ENCODE measurements around the gene SYT9.

SYT9 gene

DNA sequence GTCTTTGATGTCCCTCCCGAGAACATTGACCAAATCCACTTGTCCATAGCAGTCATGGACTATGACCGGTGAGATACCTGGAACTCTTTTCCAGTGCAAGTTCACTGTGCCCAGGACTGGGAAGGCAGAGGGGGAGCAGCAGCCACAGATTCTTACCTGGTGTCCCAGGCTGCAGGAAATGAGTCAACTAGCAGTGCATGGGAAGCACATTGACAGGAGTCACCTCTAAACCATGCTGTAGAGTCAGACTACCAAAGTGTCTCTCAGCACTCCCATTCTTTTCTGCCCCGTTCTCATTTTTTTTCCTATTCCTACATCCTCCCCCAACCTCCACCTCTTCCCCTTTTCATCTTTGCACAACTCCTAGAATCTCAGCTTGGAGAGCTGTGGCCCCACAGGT, 166.4 kb downstream of the SYT9 start:
- DNase-seq (ENCODE audit: low read depth, low spot score), result no peak
- TF ChIP-seq, protein P1, sequence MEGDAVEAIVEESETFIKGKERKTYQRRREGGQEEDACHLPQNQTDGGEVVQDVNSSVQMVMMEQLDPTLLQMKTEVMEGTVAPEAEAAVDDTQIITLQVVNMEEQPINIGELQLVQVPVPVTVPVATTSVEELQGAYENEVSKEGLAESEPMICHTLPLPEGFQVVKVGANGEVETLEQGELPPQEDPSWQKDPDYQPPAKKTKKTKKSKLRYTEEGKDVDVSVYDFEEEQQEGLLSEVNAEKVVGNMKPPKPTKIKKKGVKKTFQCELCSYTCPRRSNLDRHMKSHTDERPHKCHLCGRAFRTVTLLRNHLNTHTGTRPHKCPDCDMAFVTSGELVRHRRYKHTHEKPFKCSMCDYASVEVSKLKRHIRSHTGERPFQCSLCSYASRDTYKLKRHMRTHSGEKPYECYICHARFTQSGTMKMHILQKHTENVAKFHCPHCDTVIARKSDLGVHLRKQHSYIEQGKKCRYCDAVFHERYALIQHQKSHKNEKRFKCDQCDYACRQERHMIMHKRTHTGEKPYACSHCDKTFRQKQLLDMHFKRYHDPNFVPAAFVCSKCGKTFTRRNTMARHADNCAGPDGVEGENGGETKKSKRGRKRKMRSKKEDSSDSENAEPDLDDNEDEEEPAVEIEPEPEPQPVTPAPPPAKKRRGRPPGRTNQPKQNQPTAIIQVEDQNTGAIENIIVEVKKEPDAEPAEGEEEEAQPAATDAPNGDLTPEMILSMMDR (IDR thresholded peaks at IDR 0.05; ENCODE audit: insufficient read depth, low read length, missing control alignments), result no peak
- H3K4me3 ChIP-seq (ENCODE audit: low read depth, low read length), result no peak overlapping the region
- ChIA-PET CTCF (no interaction called here), POLR2A (no interaction called here)

DNA sequence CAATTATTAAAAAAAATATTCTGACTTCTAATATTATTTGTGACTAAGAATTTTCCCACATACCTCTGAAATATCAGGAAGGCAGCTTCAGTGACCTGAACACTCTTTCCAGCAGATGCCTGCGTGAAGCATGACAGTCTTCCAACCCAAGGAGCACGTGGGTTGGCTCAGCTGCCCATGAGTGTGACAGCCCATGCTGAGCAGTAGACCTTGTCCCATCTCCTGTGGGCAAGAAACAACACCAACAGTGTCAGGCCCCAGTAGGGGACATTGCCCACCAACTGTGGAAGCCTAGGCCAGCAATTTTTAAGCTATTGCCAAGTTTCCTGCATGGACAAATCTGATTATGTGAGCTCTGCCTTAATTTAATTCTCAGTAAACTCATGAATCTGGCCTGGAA, 167.2 kb downstream of the SYT9 start:
- no peak for DNase-seq (ENCODE audit: low read depth, low spot score)
- ChIA-PET CTCF (no interaction called here), POLR2A (no interaction called here)
- TF ChIP-seq, protein P1 (IDR thresholded peaks at IDR 0.05; ENCODE audit: insufficient read depth, low read length, missing control alignments), result no peak
- H3K4me3 ChIP-seq (ENCODE audit: low read depth, low read length), result no peak overlapping the region

DNA sequence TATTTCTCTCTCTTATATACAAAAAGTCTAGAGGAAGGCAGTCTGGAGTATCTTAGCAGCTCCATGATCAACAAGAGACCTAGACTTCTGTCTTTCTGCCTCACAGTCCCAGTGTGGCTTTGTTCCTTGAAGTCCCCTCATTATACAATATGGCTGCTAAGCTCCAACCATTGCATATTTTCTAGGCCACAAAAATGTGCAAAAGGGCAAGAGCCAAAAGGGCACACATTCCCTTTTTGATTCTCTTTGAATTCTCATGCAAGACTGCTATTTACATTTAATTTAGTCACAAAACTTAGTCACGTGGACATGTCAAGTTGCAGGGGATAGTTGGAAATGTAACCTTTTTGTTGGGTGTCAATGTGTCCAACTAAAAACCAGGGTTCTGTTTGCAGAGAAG, 169.4 kb downstream of the SYT9 start:
- TF ChIP-seq, protein P1 (IDR thresholded peaks at IDR 0.05; ENCODE audit: insufficient read depth, low read length, missing control alignments), result no peak
- no peak for DNase-seq (ENCODE audit: low read depth, low spot score)
- ChIA-PET CTCF (no interaction called here), POLR2A (no interaction called here)
- no peak overlapping the region for H3K4me3 ChIP-seq (ENCODE audit: low read depth, low read length)

DNA sequence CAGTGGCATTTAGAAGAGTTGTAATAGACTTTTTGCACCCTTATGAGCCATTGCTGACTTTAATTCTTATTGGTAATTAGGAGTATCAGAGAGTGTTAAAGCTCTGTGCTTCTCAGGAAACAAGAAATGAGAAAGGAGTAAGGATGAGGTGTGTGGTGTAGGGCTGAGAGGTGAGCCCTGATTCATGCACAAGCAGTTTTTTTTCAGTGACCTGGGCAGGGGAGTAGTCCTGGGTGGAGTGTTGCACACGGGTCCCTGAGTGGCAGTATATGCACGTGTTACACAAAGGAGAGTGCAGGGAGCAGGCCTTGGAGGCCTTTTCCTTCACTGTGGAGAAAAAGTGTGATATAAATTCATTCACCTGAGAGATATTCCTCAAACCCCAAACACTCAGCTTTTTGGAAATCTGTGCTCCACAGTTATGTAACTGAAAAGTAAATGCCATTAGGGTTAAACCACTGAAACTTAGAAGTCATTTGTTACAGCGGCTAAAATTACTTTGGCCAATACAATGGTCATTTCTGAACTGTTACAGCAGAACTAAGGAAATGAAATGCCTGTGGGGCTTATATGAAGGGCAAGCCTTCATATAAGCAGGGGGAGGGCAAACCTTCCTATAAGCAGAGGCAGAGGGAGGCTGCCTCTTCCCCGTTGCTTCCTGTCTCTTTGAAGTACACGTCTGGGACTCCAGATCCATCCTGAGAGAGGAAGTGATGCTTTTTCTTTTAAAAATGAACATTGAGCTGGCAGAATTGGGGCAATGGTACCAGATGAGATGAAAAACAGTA, 171.0 kb downstream of the SYT9 start:
- CTCF ChIA-PET, result no interaction called here
- no peak for DNase-seq (ENCODE audit: low read depth, low spot score)
- H3K4me3 ChIP-seq (ENCODE audit: low read depth, low read length), result no peak overlapping the region
- POLR2A ChIA-PET, result no interaction called here
- TF ChIP-seq, protein P1 (IDR thresholded peaks at IDR 0.05; ENCODE audit: insufficient read depth, low read length, missing control alignments), result no peak

DNA sequence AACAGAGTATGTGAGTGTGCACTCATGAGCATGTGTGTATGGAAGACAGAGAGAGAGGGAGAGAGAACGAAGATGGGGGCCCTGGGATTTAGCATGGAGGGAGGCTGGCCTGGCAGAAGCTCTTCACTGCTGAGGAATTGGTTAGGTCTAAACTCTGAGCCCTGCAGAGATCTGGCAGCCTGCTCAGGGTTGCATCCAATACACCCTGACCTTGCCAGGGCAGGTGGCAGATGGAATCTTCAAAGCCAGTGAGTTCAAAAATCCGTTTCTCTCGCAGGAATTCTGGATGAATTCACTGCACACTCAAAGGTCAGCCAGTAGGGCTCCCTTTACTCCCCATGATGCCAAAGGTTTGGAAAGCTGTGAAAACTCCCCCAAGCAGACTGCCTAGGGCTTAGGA, 172.2 kb downstream of the SYT9 start:
- no peak overlapping the region for H3K4me3 ChIP-seq (ENCODE audit: low read depth, low read length)
- TF ChIP-seq, protein P1 (IDR thresholded peaks at IDR 0.05; ENCODE audit: insufficient read depth, low read length, missing control alignments), result no peak
- CTCF ChIA-PET, result no interaction called here
- no peak for DNase-seq (ENCODE audit: low read depth, low spot score)
- POLR2A ChIA-PET, result no interaction called here

DNA sequence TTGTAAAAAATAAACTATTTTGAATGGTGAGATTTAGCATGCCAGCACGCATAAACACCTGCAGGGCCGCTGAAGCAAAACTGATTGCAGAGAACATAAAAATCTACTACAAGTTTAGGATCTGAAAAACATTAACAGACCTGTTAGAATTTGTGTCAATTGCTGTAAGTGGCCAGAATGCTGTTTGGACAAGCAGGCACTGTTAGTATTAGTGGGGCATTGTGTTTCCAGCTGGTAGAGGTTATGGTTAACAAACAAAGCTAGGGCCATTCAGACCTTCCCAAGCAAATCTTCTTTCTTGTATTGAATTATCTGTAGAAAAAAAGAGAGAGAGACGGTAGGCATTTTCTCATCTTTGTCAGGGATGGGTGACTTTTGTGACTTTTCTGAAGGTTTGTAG, 176.0 kb downstream of the SYT9 start:
- POLR2A ChIA-PET, result no interaction called here
- no peak for DNase-seq (ENCODE audit: low read depth, low spot score)
- TF ChIP-seq, protein P1 (IDR thresholded peaks at IDR 0.05; ENCODE audit: insufficient read depth, low read length, missing control alignments), result no peak
- no peak overlapping the region for H3K4me3 ChIP-seq (ENCODE audit: low read depth, low read length)
- CTCF ChIA-PET, result no interaction called here

Measured in AG04449 (cell line).